Suppressor macrophage (primary cell): ENCODE data around the gene CETP.
"Not testable (repeated sequence)": the region's sequence is repeated elsewhere in the genome, so short reads cannot be mapped to it uniquely, and the experiment has no call there.

Experiments
- DNase-seq, 4 experiments: peaks; one replicate each; pipeline ENCODE4 v3.0.0-alpha.2; 2020 to 2022

The CETP gene

DNA sequence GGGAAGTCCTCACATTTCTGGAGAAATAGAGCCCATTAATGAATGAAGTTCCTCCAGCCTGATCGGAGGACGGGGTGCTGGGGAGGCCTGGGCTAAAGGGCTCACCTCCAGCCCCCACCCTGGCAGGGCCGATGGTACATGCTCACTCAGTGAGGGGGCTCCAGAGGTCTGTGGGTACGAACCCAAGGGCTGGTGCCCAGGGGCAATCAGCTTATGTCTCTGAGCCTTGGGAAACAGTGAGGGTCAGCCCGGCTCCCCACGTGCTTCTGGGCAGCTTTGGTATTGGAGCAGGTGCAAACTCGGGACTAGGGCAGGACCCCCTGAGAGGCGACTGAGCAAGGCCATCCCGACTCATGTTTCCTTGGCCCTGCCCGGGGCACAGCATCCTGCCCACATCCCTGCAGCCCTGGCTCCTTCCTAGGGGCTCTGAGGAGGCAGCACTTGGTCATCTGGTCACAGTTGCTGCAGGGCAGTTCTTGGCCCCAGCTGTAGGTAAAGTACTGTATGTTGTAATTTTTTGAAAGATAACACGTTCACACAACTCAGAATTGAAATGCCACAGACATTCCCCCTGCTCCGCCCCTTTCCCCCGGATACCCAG lies 969 bp upstream of the CETP start:
- no peak for DNase-seq

DNA sequence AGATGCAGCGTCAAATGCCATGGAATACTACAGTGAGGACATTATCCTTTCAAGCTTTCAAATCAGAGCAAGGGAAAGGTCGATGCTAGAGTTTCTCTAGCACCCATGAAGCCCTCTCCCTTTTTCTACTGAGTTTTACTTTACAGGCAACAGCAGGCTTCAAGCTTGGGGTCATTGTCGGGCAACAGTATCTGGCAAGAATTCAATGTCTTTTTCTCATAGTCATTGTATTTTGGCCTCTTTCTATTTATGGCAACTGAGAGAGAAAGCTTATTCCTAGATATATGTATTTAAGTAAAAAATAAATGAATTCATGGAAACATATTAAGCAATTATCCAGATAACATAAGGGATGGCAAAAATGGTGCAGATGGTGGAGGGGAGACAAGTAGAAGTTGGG lies 364 bp upstream of the CETP start:
- no peak for DNase-seq

DNA sequence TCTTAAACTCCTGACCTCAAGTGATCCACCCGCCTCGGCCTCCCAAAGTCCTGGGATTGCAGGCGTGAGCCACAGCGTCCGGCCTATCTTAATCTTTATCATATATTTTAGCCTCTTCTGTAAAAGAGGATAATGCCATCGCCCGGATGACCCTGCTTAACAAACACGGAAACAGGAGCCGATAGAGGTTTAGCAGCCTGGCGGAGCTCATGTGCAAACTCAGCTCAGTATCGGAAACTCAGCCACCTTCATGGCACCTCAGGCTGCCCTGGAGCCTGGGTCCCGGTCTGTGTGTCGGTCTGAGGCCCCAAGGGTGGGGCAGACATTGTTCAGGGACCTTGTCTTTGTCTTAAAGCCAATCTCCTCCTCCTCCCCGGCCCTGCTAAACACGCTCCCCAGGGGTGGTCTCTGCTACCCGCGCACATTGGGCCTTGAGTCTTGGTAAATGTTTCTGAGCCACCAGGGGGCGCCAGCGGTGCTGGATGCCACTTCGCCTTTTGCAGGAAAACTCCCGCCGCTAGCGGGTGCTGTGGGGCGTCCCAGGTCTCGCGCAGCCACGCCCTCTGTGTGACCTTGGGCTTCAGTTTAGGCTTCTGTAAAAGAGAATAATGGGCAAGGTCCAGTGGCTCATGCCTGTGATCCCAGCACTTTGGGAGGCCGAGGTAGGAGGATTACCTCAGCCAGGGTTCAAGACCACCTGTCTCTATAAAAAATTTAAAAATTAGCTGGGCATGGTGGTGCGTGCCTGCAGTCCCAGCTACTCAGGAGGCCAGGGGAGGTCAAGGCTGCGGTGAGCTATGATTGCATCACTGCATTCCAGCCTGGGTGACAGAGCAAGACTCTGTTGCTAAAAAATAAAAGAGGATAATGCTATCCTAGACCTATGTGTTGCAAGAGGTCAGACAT lies 2.7 kb downstream of the CETP start:
- DNase-seq: peak; percentile 92 to 97 (median 96)

DNA sequence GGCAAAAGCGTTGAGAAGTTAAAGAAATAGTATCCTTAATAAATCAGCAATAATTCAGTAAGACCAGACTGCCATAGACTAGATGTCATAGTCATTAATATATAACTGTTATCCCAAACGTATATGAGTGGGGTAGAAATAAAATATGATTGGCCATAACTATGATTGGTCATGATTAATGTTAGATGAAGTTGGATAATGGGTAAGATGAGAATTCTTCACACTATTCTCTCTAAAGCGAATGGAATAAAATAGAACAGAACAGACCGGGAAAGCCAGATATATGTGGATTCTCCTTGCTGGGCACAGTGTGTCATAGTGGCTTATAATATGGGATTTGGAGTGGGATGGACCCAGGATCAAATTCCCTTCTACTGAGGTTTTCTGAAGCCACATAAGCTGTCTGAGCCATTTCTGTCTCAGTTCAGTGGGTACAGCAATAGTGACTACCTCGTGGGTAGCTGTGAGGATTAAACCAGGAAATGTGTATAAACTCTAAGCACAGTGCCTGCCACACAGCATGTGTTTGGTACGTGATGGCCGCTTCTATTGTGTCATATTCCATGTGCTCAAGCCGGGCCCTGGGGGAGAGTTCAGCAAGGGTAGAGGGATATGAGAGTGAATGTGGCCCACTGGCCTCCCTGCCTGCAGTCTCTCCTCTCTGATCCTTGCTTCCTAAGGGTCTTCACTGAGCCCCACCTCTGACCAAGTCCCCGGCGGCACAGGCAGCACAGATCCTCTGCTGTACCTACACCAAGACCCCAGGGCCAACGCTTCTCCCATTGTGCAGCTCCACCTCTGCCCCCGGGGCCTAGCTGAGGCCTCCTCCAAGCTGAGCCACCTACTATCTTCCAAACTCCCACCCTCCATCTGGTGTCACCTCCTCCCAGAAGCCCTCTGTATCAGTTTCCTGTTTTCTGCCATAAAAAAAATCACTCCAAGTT lies 3.7 kb downstream of the CETP start:
- peak in 3 of 4 experiments; percentile 60 to 65 (median 61) for DNase-seq

DNA sequence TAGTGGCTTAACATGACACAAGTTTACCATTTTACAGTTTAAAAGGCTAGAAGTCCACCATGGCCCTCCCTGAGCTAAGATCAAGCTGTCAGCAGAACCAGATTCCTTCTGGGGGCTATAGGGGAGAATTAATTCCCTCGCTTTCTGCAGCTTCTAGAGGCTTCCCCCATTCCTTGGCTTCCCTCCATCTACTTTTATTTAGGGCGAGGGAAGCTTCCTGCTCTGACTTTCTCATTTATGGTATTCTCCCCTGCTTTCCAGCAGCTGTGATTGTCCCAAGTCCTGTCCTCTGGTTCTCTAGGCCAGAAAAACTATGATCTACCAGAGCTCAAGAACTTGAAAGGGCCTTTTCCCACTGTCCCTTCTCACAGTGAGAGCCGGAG lies 4.3 kb downstream of the CETP start:
- DNase-seq: peak in 1 of 4 experiments; percentile 36

DNA sequence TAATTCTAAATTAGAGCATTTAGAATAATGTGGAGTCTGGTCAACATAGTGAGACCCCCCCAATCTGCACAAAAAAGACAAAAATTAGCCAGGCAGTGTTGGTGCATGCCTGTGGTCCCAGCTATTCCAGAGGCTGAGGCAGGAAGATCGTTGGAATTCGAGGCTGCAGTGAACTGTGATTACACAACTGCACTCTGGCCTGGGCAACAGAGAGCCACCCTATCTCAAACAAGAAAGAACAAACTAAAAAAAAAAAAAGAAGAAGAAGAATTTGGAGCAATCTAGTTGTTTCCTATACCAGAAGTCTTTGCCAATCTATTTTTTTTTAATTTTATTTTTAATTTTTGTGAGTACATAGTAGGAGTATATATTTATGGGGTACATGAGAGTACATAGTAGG lies 6.0 kb downstream of the CETP start:
- DNase-seq: no peak

DNA sequence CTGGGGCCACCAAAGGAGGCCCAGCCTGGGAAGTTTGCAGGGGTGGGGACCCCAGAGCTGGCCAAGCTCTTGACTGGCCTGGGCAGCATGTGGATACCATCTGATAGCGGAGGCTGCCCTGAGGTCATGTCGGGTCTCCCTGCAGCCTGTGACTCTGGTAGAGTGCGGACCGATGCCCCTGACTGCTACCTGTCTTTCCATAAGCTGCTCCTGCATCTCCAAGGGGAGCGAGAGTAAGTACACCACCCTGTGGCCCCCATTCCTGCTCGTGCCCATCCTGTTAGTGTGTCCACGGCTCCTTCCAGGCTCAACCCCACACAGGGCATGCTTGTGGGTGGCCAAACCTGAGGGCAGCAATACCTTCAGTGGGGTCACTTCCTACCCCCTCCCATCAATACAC lies 8.0 kb downstream of the CETP start:
- no peak for DNase-seq

DNA sequence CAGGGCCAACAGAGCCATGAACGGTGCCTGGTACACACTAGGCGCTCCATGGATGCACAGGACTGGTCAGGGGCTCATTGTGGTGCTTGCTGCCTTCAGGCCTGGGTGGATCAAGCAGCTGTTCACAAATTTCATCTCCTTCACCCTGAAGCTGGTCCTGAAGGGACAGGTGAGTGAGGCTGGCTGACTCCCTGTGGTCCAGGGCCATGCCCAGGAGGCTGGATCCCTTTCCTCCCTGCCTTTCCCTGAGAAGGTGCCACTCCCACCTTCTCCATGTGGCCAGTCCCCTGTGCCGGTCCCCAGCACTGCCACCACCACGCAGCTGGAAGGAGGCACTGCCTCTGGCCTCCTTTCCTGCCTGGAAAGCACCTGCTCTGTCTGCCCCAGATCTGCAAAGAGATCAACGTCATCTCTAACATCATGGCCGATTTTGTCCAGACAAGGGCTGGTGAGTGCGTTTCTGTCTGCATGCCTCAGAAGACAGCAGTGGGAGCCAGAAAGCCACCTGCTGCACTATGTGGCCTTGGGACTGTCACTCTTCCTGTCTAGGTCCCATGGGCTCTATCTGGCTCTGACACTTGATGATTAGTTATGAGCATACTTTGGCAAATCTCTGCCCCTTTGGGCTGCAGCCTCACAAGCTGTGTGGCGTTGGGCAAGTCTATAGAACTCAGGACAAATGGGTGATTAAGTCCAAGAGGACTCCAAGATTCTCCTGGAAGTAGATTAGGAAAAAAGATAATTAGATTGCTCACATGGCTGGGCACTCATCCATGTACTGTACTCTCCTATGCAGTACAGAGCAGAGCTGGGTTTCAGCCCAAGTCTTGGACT lies 9.4 kb downstream of the CETP start:
- DNase-seq: no peak

DNA sequence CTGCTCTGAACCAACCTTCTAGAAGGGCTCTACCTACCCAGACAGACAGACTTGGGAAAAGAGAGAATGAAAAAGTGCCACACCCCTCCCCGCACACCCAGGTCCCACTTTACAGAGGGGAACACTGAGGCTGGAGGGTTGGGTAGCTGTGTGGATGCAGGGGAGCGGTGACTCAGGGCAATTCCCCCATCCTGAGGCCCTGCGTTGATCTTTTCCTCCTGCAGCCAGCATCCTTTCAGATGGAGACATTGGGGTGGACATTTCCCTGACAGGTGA lies 10.0 kb downstream of the CETP start:
- DNase-seq: no peak

DNA sequence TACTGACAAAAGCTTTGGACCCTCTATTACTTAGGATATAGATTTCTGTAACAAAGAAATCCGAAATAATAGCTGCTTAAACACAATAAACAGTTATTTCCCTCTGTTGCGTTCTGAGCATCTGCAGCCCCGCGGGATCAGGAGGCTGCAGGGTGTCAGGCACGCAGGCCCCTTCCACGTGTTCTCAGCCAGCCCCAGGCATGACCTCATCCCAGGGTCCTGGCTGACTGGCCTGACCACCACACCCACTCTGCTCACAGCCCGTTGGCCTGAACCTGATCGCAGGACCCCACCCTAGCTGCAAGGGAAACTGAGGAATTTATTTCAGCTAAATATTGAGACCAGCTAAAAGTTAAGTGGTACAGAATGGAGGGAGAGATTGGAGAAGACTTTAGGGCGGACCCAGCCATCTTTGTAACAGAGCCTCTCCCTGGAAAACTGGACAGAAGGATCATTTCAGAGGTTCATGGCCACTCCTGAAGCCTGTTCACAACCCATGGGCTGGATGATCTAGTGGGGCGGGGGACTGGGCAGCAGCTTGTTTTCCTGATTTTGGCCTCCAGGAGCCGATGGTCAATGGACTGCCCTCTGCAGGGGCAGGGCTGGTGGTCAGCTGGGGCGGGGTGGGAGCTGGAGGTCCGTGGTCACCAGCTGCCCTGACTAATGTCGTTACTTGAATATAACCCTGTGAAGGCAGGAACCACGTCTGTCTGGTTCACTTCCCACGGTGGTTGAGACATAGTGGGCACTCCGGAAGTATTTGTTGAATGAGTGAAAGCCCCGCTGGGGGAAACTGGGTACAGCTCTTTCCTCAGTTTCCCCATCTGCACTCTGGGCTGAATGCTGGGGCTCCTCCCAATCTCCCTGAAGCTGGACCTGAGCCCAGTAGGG lies 10.9 kb downstream of the CETP start:
- no peak for DNase-seq

DNA sequence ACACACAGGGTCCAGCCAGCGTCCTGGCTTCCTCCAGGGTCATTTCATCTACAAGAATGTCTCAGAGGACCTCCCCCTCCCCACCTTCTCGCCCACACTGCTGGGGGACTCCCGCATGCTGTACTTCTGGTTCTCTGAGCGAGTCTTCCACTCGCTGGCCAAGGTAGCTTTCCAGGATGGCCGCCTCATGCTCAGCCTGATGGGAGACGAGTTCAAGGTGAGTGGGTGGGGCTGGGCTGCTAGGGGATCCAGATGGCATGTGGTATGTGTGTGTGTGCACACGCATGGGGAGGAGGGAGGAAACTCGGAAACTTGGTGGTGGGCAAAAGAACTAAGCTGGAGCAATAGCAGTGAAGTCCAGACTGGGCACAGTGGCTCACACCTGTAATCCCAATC lies 11.5 kb downstream of the CETP start:
- DNase-seq: no peak

DNA sequence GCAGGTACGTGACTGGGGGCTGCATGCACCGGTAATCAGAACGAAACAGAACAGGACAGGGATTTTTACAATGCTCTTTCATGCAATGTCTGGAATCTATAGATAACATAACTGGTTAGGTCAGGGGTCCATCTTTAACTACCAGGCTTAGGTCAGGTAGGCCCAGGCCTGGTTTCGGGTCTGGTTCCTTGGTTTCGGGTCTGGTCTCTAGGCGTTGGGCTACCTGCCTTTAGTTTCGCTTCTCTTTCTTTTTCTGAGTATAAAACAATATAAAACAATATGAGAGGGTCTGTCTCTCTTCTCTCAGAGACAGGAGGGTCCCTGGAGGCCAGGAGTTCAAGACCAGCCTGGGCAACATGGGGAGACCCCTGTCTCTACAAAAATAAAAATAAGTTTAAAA lies 12.1 kb downstream of the CETP start:
- not testable (repeated sequence) for DNase-seq

DNA sequence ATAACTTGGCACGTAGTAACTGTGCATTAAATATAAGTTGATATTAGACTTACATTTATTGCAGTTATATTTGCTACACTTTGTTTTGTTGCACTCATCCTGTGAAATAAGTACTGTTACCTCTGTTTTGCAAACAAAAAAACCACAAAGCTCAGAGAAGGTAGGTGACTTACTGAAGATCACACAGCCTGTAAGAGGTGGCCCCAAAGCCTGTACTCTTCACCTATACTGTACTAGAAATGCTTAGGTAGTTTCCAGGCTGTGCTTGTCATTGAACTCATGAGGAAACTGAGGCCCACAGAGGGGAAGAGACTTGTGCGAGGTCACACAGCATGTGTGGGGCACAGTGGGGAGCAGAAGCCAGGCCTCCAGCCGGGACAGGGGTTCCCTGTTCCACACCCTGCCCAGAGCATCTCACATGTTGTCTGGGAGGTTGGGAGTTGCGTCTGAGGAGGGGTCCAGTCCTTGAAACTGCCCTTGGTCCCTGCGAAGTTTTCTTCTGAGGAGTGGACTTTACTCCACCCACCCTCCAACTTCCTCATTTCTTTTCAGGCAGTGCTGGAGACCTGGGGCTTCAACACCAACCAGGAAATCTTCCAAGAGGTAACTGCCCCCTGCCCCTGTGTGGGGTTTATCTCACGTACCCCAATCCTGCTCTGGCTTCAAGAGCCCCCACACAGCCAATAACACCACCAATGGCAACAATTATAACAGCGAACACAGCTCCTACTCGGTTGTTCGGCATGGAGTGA lies 13.0 kb downstream of the CETP start:
- DNase-seq: peak in 3 of 4 experiments; percentile 27 to 49 (median 44)

DNA sequence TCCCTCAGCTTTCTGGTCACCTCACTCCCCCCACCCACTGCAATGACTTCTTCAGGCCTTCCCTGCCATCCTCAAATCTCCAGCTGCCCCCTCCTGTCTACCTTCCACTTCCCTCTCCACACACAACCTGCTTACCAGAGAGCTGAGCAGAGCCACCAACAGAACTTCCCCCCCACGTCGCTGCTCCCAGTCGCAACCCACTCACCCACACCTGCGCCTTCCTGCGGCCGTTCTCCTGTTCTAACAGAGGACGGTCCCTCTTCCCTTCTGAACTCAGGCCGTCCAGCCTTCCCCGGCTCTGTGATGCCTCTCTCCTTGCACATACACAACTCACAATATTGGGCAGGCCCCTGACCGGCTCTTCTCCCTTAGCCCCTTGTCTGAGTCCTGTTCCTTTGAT lies 14.0 kb downstream of the CETP start:
- peak in 2 of 4 experiments; percentile 16 to 45 for DNase-seq

DNA sequence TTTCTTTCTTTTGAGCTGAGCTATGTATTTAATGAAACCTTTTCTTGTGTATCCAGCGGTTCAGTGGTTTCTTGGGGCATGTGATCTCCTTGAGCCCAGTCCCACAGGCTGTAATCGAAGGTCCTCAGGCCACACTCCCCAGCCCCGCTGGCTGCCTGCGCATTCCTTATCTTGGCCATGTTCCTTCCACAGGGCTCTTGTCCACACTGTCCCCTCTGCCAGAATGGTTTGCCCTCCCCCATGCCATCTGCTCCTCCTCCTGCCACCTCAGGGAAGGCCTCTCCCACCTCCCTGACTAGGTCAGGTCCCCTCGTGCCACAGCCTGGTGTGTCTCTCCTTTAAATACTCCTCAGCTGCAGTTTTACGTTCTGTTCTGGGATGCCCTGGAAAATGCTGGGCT lies 15.5 kb downstream of the CETP start:
- DNase-seq: no peak

DNA sequence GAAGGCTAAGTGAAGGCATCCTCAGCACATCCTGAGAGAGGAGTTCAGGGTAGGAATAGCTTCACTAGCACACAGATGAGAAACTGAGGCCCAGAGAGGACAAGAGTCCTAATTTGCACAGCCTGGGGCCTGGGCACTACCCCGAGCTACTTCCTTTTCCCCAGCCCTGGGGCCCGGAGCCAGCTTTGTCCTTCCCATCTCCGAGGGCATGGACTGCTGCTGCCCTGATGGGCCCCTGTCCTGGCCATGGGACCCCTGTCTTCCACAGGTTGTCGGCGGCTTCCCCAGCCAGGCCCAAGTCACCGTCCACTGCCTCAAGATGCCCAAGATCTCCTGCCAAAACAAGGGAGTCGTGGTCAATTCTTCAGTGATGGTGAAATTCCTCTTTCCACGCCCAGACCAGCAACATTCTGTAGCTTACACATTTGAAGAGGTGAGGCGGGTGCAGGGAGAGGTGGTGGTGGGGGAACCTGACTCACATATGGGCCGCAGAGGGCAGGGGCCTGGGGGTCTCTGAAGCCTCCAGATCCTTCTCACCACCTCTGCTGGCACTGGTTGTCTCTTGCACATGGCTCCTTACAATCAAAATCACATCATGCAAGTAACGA lies 16.2 kb downstream of the CETP start:
- DNase-seq: peak in 1 of 4 experiments; percentile 29

DNA sequence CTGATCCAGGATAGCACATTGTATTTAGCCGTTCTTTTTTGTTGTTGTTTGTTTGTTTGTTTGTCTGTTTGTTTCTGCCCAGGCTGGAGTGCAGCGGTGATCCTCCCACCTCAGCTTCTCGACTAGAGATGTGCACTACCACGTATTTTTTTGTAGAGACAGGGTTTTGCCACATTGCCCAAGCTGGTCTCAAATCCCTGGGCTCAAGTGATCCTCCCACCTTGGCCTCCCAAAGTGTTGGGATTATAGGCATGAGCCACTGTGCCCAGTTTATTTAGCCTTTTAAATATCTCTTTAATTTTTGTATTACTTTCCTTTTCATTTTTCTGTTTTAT lies 18.4 kb downstream of the CETP start:
- DNase-seq: no peak

DNA sequence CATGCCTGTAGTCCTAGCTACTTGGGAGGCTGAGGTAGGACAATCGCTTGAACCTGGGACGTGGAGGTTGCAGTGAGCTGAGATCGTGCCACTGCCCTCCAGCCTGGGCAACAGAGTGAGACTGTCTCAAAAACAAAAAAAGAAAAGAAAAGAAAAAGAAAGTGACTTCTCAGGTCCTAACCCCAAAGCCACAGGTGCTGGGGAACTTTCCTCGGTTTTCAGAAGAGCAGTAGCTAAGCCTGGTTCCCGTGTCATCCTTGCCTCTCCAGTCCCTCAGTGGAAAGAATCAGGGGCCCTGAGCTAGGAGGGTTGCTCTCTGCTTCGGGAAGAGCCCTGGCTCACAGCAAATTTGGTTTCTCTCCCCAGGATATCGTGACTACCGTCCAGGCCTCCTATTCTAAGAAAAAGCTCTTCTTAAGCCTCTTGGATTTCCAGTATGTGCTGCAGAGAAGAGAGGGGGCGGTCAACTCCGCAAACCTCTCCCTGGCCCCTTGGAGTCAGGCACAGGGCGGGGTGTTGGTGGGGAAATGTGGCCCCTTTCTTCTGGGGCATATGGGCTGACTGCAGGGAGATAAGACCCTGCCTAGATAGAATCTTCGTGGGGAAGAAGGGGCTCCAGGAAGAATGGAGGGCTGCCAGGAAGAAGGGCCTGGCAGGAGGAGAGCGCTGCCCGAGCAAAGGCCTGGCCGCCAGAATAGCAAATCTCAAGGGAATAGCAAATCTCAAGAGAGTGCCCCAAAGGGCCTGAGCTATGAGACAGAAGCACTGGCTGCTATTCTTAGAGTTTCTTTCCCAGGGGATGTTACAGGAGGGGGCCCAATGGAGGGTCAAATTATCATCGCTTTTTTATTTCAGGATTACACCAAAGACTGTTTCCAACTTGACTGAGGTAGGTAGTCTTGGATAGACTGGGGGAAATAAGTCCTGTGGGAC lies 19.3 kb downstream of the CETP start:
- no peak for DNase-seq

DNA sequence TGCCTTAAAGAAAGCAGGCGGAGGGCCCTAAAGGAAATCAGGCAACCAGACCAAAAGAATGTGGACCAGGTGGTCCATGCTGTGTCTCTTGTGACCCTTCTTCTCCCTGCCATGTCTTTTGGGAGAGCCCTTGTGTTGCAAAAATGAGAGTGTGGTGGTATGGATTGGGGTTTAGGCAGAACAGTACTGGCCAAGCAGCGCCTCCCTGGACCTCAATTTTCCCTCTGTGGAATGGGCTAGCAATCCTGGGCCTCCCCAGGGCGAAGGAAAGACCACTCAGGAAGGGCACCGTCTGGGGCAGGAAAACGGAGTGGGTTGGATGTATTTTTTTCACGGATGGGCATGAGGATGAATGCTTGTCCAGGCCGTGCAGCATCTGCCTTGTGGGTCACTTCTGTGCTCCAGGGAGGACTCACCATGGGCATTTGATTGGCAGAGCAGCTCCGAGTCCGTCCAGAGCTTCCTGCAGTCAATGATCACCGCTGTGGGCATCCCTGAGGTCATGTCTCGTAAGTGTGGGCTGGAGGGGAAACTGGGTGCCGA lies 20.1 kb downstream of the CETP start:
- DNase-seq: no peak
